ENCODE results near the gene RBM20. TPM values are rescaled to one million over a fixed set of nuclear protein-coding genes. Genes with fewer than 3 reads are reported as not detected.
A peak's percentile ranks its signal among the peaks of the same experiment; 100 is the strongest.
"Not testable (repeated sequence)": the region's sequence is repeated elsewhere in the genome, so short reads cannot be mapped to it uniquely, and the experiment has no call there.

The RBM20 gene
- total and polyA plus RNA-seq, 2 experiments from 2014 or later = not detected

- Histone ChIP-seq H4K20me1 (ENCODE audit: insufficient read depth) (no peaks in the 10 kb centered on the region), H3K9ac (no peak overlapping the region), H3K4me3 (no peak overlapping the region), H2AFZ (no peak overlapping the region), H3F3A (ENCODE audit: insufficient read depth) (no peaks in the 10 kb centered on the region), H3K9me3 (ENCODE audit: low read depth) (peaks cover 2% of the 10 kb centered on the region), H3K9me2 (ENCODE audit: insufficient read depth) (no peaks in the 10 kb centered on the region), H3K27me3 (replicated peaks; ENCODE audit: insufficient read depth) (peaks cover 34% of the 10 kb centered on the region), H3K36me3 (ENCODE audit: low read depth) (no peaks in the 10 kb centered on the region), H3K4me2 (ENCODE audit: unreplicated experiment) (no peak overlapping the region), H3K27ac (no peak overlapping the region), H3K4me1 (ENCODE audit: insufficient read depth) (peaks cover 7% of the 10 kb centered on the region; the same call in 1 of the 2 replicates), H3K79me2 (ENCODE audit: insufficient read depth) (no peaks in the 10 kb centered on the region)
- 73 to 95% methylated on average over 5 of the region's 5 CpGs for WGBS, 2 experiments (ENCODE audit: low coverage in 1 of 2, low lambda C conversion rate in 2 of 2, missing lambda C conversion rate in 2 of 2)
- no peak for DNase-seq
- in situ Hi-C loops (cut with MboI) = loop anchor here (25.0 kb wide), 1 partner anchor 1374 kb away; no protein-coding TSS in a partner anchor
- no peak for TF ChIP-seq EZH2 (IDR thresholded peaks at IDR 0.05; ENCODE audit: insufficient read depth, poor library complexity, severe bottlenecking)
- TF ChIP-seq EZH2phosphoT487 (IDR thresholded peaks at IDR 0.05; ENCODE audit: insufficient read depth, low read depth) = no peak
Observed at GRCh38 chr10:110762849-110763211, 118.7 kb downstream of the RBM20 start.

DNA sequence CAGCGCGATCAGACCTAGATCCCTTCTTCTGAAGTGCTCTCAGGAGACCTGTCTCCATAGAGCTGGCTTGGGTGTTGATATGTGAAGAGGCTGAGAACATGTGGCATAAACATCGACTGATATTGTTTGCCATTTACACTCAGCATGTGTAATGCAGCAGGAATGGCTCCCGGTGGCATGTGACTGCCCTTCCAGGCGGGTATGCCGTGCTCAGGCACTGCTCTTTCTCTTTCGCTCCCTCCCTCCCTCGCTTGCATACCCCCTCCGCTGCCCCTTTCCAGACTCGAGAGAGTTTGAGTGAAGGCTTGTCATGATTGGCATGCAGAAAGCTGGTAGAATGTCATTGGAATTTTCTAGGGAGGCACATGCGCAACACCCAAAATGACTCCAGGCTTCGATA lies 120.2 kb downstream of the RBM20 start:
- WGBS, 2 experiments (ENCODE audit: low coverage in 1 of 2, low lambda C conversion rate in 2 of 2, missing lambda C conversion rate in 2 of 2) = 60 to 70% methylated on average over 12 of the region's 12 CpGs
- Histone ChIP-seq H4K20me1 (ENCODE audit: insufficient read depth) (no peaks in the 10 kb centered on the region), H3F3A (ENCODE audit: insufficient read depth) (no peaks in the 10 kb centered on the region), H3K4me2 (ENCODE audit: unreplicated experiment) (no peak overlapping the region), H3K9me3 (ENCODE audit: low read depth) (peaks cover 2% of the 10 kb centered on the region), H3K27me3 (replicated peaks; ENCODE audit: insufficient read depth) (peaks cover 44% of the 10 kb centered on the region), H2AFZ (no peak overlapping the region), H3K79me2 (ENCODE audit: insufficient read depth) (no peaks in the 10 kb centered on the region), H3K27ac (no peak overlapping the region), H3K9ac (no peak overlapping the region), H3K4me3 (no peak overlapping the region), H3K36me3 (ENCODE audit: low read depth) (no peaks in the 10 kb centered on the region), H3K9me2 (ENCODE audit: insufficient read depth) (no peaks in the 10 kb centered on the region), H3K4me1 (ENCODE audit: insufficient read depth) (no peaks in the 10 kb centered on the region)
- in situ Hi-C loops (cut with MboI) = loop anchor here (25.0 kb wide), 1 partner anchor 1373 kb away; no protein-coding TSS in a partner anchor
- DNase-seq = peak; percentile 44
- TF ChIP-seq EZH2phosphoT487 (IDR thresholded peaks at IDR 0.05; ENCODE audit: insufficient read depth, low read depth) (no peak), EZH2 (IDR thresholded peaks at IDR 0.05; ENCODE audit: insufficient read depth, poor library complexity, severe bottlenecking) (no peak)

DNA sequence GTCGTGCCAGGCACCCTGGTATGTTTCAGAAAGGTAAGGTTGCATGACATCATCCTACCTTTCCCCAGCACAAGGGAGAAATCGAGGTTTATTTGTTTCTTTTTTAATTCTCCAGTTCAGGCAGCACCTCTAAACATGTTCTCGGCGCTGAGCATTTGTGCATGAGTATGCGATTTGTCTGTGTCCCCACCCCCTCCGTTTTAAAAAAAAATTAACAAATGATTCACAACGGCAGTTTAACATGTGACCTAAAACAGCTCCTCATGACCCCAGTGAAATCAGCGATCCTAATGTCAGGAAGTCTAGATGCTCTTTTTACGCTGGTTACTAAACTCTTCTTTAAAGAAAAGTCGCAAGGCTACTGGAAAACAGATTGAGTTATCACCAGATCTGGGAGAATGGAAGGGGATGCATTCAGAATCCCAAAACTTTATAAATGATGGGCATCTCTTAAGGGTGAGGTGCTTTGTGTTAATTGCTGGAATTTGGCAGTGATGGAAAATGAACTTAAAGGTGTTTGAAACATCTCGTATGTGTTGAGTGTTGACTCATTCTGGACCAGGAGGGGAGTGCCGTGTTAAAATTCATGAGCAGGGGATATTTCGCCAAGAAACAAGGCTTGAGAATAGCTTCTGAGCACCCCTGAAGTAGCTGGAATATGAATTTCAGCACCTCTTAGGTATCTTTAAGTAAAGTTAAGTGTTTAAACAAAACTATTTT lies 120.8 kb downstream of the RBM20 start:
- no peak overlapping the region for H3K4me2 ChIP-seq (ENCODE audit: unreplicated experiment)
- H3K4me3 ChIP-seq = no peak overlapping the region
- H2AFZ ChIP-seq = no peak overlapping the region
- no peaks in the 10 kb centered on the region for H4K20me1 ChIP-seq (ENCODE audit: insufficient read depth)
- no peak overlapping the region for H3K27ac ChIP-seq
- no peak overlapping the region for H3K9ac ChIP-seq
- H3K4me1 ChIP-seq (ENCODE audit: insufficient read depth) = no peaks in the 10 kb centered on the region
- H3K9me2 ChIP-seq (ENCODE audit: insufficient read depth) = no peaks in the 10 kb centered on the region
- DNase-seq = no peak
- WGBS, 2 experiments (ENCODE audit: low coverage in 1 of 2, low lambda C conversion rate in 2 of 2, missing lambda C conversion rate in 2 of 2) = 62 to 63% methylated on average over 13 of the region's 13 CpGs
- H3K27me3 ChIP-seq (replicated peaks; ENCODE audit: insufficient read depth) = peaks cover 45% of the 10 kb centered on the region
- no peaks in the 10 kb centered on the region for H3K36me3 ChIP-seq (ENCODE audit: low read depth)
- peaks cover 2% of the 10 kb centered on the region for H3K9me3 ChIP-seq (ENCODE audit: low read depth)
- H3K79me2 ChIP-seq (ENCODE audit: insufficient read depth) = no peaks in the 10 kb centered on the region
- H3F3A ChIP-seq (ENCODE audit: insufficient read depth) = no peaks in the 10 kb centered on the region
- TF ChIP-seq EZH2 (IDR thresholded peaks at IDR 0.05; ENCODE audit: insufficient read depth, poor library complexity, severe bottlenecking) = no peak
- no peak for TF ChIP-seq EZH2phosphoT487 (IDR thresholded peaks at IDR 0.05; ENCODE audit: insufficient read depth, low read depth)
- in situ Hi-C loops (cut with MboI) = loop anchor here (25.0 kb wide), 1 partner anchor 1372 kb away; no protein-coding TSS in a partner anchor

GRCh38 chr10:110765513-110766319 lies 121.6 kb downstream of the RBM20 start:
- in situ Hi-C loops (cut with MboI) = loop anchor here (25.0 kb wide), 1 partner anchor 1372 kb away; no protein-coding TSS in a partner anchor
- no peaks in the 10 kb centered on the region for H3K36me3 ChIP-seq (ENCODE audit: low read depth)
- H3K27me3 ChIP-seq (replicated peaks; ENCODE audit: insufficient read depth) = peaks cover 53% of the 10 kb centered on the region
- no peaks in the 10 kb centered on the region for H3K9me2 ChIP-seq (ENCODE audit: insufficient read depth)
- H3K9me3 ChIP-seq (ENCODE audit: low read depth) = peaks cover 2% of the 10 kb centered on the region
- 81 to 84% methylated on average over 8 of the region's 8 CpGs for WGBS, 2 experiments (ENCODE audit: low coverage in 1 of 2, low lambda C conversion rate in 2 of 2, missing lambda C conversion rate in 2 of 2)
- no peaks in the 10 kb centered on the region for H3F3A ChIP-seq (ENCODE audit: insufficient read depth)
- H3K79me2 ChIP-seq (ENCODE audit: insufficient read depth) = no peaks in the 10 kb centered on the region
- H3K27ac ChIP-seq = no peak overlapping the region
- TF ChIP-seq EZH2phosphoT487 (IDR thresholded peaks at IDR 0.05; ENCODE audit: insufficient read depth, low read depth) = no peak
- TF ChIP-seq EZH2 (IDR thresholded peaks at IDR 0.05; ENCODE audit: insufficient read depth, poor library complexity, severe bottlenecking) = no peak
- H3K4me3 ChIP-seq = no peak overlapping the region
- no peak overlapping the region for H2AFZ ChIP-seq
- no peaks in the 10 kb centered on the region for H4K20me1 ChIP-seq (ENCODE audit: insufficient read depth)
- no peaks in the 10 kb centered on the region for H3K4me1 ChIP-seq (ENCODE audit: insufficient read depth)
- no peak overlapping the region for H3K4me2 ChIP-seq (ENCODE audit: unreplicated experiment)
- H3K9ac ChIP-seq = no peak overlapping the region
- peak; percentile 46 for DNase-seq

DNA sequence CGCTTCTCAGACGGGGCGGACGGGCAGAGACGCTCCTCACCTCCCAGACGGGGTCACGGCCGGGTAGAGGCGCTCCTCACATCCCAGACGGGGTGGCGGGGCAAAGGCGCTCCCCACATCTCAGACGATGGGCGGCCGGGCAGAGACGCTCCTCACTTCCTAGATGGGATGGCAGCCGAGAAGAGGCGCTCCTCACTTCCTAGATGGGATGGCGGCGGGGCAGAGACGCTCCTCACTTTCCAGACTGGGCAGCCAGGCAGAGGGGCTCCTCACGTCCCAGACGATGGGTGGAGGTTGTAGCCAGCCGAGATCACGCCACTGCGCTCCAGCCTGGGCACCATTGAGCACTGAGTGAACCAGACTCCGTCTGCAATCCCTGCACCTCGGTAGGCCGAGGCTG lies 123.5 kb downstream of the RBM20 start:
- not testable (repeated sequence) for H3K79me2 ChIP-seq (ENCODE audit: insufficient read depth); H3K9ac ChIP-seq; H2AFZ ChIP-seq; H4K20me1 ChIP-seq (ENCODE audit: insufficient read depth); H3K4me2 ChIP-seq (ENCODE audit: unreplicated experiment); H3K27ac ChIP-seq; DNase-seq; H3K9me2 ChIP-seq (ENCODE audit: insufficient read depth); H3K4me3 ChIP-seq; H3K4me1 ChIP-seq (ENCODE audit: insufficient read depth); H3F3A ChIP-seq (ENCODE audit: insufficient read depth); H3K36me3 ChIP-seq (ENCODE audit: low read depth); H3K9me3 ChIP-seq (ENCODE audit: low read depth)
- in situ Hi-C loops (cut with MboI) = loop anchor here (25.0 kb wide), 1 partner anchor 1370 kb away; no protein-coding TSS in a partner anchor
- H3K27me3 ChIP-seq (replicated peaks; ENCODE audit: insufficient read depth) = peaks cover 49% of the 10 kb centered on the region
- WGBS, 2 experiments (ENCODE audit: low coverage in 1 of 2, low lambda C conversion rate in 2 of 2, missing lambda C conversion rate in 2 of 2) = 93 to 98% methylated on average over 14 to 29 of the region's 29 CpGs
